GM23248 (cell line): ENCODE data around the gene IMPG1.

Experiments used
- EZH2 ChIP-seq: fragments of 200-600 bp; sonication (generic); IDR thresholded peaks from 2 replicates; pipeline ENCODE4 v1.6.1; 2018; ENCODE audit warnings: antibody characterized with exemption, mild to moderate bottlenecking; ENCODE audit not compliant: insufficient read depth, poor library complexity, severe bottlenecking
- EZH2phosphoT487 ChIP-seq: fragments of 200-600 bp; sonication (generic); IDR thresholded peaks from 2 replicates; pipeline ENCODE4 v1.6.1; 2018; ENCODE audit warnings: antibody characterized with exemption, moderate library complexity, mild to moderate bottlenecking, low read depth; ENCODE audit not compliant: insufficient read depth

DNA sequence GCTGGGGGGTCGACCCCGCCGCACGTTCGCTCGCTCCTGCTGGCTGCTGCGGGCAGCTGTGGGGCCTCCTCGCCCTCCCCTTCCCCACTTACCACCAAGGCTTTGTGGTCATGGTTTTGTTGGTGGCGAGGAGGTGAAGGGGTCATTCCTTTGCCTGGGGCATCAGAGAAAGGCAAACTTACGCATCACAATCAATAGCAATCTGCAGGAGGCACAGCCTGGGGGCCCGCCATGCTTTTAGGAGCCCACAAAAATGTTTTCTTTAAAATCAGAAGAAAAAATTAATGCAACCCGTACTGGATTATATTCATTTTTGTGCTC is 137.0 kb downstream of the IMPG1 start:
- no peak for TF ChIP-seq EZH2phosphoT487
- TF ChIP-seq EZH2, result no peak
